ENCODE results near the gene PNPLA1.

The PNPLA1 gene

DNA sequence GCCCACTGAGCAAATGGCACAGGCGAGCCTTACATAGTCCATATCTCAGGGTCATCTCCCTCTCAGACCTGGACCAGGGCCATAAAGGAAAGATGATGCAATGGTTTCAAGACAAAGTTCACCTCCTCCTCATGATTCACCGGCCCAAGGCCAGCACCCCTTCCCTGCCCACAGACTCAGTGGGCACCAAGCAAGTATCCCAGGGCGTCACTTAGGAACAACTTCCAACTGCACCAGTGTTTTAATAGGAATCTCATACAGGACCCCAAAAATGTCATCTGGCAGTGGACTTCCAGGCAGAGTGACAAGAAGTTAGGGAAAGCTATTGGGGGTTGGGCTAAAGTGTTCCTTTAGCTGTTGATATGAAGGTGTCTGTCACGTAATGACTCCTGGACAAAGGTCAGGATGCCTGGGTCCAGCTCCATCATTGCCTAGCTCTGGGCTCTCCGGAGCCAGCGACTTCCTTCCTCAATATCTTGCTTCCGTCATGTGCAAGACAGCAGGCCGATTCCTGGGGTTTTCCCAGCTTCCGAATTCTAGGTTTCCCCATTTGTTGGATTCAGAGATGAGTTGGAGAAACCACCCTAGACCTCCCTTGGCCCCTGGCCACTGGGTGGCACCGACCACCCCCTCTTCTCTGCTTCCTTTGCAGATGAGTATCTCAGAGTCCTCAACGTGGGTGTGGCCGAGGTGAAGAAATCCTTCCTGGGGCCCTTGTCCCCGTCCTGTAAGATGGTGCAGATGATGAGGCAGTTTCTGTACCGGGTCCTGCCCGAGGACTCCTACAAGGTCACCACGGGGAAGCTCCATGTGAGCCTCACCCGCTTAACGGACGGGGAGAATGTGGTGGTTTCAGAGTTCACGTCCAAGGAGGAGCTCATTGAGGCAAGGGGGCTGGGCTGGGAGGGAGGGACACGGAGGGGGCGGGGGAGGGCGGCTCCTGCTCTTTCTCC, 21.1 kb downstream of the PNPLA1 start:
- DNase-seq (ENCODE audit: low read depth): peak; percentile 17
- H3K4me3 ChIP-seq (ENCODE audit: low read length): no peak overlapping the region
- TF ChIP-seq, protein P1, sequence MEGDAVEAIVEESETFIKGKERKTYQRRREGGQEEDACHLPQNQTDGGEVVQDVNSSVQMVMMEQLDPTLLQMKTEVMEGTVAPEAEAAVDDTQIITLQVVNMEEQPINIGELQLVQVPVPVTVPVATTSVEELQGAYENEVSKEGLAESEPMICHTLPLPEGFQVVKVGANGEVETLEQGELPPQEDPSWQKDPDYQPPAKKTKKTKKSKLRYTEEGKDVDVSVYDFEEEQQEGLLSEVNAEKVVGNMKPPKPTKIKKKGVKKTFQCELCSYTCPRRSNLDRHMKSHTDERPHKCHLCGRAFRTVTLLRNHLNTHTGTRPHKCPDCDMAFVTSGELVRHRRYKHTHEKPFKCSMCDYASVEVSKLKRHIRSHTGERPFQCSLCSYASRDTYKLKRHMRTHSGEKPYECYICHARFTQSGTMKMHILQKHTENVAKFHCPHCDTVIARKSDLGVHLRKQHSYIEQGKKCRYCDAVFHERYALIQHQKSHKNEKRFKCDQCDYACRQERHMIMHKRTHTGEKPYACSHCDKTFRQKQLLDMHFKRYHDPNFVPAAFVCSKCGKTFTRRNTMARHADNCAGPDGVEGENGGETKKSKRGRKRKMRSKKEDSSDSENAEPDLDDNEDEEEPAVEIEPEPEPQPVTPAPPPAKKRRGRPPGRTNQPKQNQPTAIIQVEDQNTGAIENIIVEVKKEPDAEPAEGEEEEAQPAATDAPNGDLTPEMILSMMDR (IDR thresholded peaks at IDR 0.05; ENCODE audit: insufficient read depth, low read depth, low read length, missing control alignments): no peak

DNA sequence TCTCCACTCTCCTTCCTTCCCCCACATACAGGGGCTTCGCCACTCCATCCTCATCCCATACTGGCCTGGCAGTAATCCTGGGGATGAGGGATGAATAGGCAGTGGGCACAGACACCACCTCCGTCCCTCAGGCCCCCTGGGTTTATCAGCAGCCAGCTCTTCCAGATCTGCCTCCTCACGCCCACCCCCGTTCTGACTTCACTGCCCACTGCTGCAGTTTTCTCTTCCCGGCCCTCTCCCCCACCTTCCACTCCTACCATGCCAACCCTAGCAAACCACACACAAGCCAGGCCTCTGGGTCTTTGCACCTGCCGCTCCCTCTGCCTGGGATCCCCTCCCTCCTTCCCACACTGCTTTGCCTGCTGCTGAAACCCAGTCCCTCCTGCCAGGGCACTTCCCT, 22.3 kb downstream of the PNPLA1 start:
- TF ChIP-seq, protein P1 (IDR thresholded peaks at IDR 0.05; ENCODE audit: insufficient read depth, low read depth, low read length, missing control alignments): no peak
- H3K4me3 ChIP-seq (ENCODE audit: low read length): no peak overlapping the region
- no peak for DNase-seq (ENCODE audit: low read depth)

DNA sequence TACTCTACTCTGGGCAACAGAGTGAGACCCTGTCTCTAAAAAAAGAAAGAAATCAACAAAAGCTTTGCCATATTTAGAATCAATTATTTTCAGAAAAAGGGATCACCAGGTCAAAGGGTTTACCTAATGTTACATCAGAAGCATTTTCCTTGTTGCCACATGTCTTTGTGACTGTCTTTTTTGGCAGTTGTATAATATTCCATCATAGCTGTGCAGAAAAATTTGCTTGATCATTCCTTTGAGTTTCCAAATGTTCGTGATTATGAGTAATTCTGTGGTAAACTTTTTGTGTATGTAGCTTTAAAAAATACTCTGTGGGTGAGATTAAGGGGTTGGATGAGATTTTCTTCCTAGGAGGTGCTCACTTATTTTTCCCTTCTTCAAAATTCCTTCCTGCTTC, 26.4 kb downstream of the PNPLA1 start:
- no peak overlapping the region for H3K4me3 ChIP-seq (ENCODE audit: low read length)
- DNase-seq (ENCODE audit: low read depth): peak; percentile 46
- TF ChIP-seq, protein P1 (IDR thresholded peaks at IDR 0.05; ENCODE audit: insufficient read depth, low read depth, low read length, missing control alignments): no peak

DNA sequence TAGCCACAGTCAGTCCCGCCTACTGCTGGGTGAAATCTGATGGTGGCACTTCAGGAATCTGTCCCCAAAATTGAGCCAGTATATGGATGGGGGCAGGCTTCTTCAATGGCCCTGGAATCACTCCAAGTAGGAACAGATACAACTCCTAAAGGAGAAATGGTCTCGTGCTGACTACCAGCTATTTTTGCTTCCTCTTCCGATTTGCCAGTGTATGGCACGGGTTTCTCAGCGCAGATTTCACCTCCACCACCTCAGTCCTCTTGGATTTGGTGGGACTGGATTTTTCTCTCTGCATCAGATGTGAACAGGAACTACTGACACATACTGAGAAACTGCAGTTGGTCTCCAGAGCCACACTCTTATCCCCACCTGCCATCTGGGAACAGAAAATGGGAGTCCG, 27.2 kb downstream of the PNPLA1 start:
- TF ChIP-seq, protein P1 (IDR thresholded peaks at IDR 0.05; ENCODE audit: insufficient read depth, low read depth, low read length, missing control alignments): no peak
- H3K4me3 ChIP-seq (ENCODE audit: low read length): no peak overlapping the region
- no peak for DNase-seq (ENCODE audit: low read depth)

DNA sequence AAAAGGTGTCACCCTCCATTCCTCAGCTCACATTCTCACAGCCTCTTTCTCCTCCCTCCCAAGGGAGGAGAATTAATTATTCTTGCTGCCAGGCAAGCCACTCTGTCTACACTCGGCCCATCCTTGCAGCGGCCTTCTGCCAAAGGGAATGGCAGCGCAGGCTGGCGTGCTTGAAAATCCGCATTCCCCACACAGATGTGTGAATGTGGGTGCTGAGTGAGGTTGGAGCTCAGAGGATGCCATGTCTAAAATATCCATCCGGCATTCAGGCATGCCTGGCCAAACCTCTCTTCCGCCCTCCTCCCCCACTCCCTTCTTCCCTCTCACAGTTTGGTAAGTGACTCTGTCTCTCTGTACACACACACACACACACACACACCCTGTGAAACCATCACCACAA, 27.7 kb downstream of the PNPLA1 start:
- TF ChIP-seq, protein P1 (IDR thresholded peaks at IDR 0.05; ENCODE audit: insufficient read depth, low read depth, low read length, missing control alignments): no peak
- DNase-seq (ENCODE audit: low read depth): peak; percentile 13
- H3K4me3 ChIP-seq (ENCODE audit: low read length): no peak overlapping the region

GRCh38 chr6:36298027-36298426, 28.2 kb downstream of the PNPLA1 start:
- no peak for DNase-seq (ENCODE audit: low read depth)
- TF ChIP-seq, protein P1 (IDR thresholded peaks at IDR 0.05; ENCODE audit: insufficient read depth, low read depth, low read length, missing control alignments): no peak
- no peak overlapping the region for H3K4me3 ChIP-seq (ENCODE audit: low read length)
